ENCODE results near the gene ATRIP. TPM values are rescaled to one million over a fixed set of nuclear protein-coding genes. Genes with fewer than 3 reads are reported as not detected.
"Not testable (repeated sequence)": the region's sequence is repeated elsewhere in the genome, so short reads cannot be mapped to it uniquely, and the experiment has no call there.

The ATRIP gene
- total and polyA plus RNA-seq, 8 donors, result 2.0 to 4.8 (median 3.0) TPM

DNA sequence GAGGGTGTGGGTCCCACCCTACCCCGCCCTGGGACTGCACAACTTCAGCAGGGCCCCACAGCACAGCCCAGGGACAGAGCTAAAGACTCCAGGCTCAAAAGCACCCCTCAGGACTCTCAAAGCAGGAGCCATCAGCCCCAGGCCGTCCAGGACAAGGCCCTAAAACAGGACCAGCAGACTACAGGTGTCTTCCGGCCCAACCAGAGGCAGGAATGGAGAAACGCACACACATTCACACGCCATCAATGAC lies 26.1 kb downstream of the ATRIP start:
- intact Hi-C loops (cut with DNase I), result no loop called here
- WGBS, 2 donors, result 2 to 4% methylated on average over 5 of the region's 5 CpGs
- peak in 3 of 4 donors; percentile 25 to 44 (median 30) for ATAC-seq
- Histone ChIP-seq H3K4me3 (peak overlapping the region; percentile 38 to 59 (median 50)), H3K4me1 (peaks cover 14 to 37% (median 25%) of the 10 kb centered on the region in 3 donors), H3K9me3 (no peaks in the 10 kb centered on the region), H3K27me3 (no peaks in the 10 kb centered on the region), H3K36me3 (no peaks in the 10 kb centered on the region), H3K27ac (peak overlapping the region; percentile 84 to 94 (median 92))
- no peak for TF ChIP-seq CTCF (IDR thresholded peaks at IDR 0.05)
- FAIRE-seq, result no peak
- DNase-seq, result peak in 2 of 6 donors; percentile 35 to 40

GRCh38 chr3:48472923-48473616 lies 26.5 kb downstream of the ATRIP start:
- peak; percentile 88 to 94 (median 90) for DNase-seq
- FAIRE-seq, result peak; percentile 80
- H3K36me3 ChIP-seq, result no peaks in the 10 kb centered on the region
- intact Hi-C loops (cut with DNase I), result no loop called here
- peak; percentile 89 to 95 (median 93) for ATAC-seq
- TF ChIP-seq CTCF (IDR thresholded peaks at IDR 0.05), result peak in 2 of 4 donors; percentile 7 to 21
- H3K9me3 ChIP-seq, result no peaks in the 10 kb centered on the region
- peak overlapping the region; percentile 84 to 94 (median 92) for H3K27ac ChIP-seq
- H3K4me3 ChIP-seq, result peak overlapping the region; percentile 38 to 59 (median 50)
- H3K27me3 ChIP-seq, result no peaks in the 10 kb centered on the region
- 1 to 2% methylated on average over 17 of the region's 17 CpGs for WGBS, 2 donors
- peaks cover 9 to 32% (median 20%) of the 10 kb centered on the region in 3 donors for H3K4me1 ChIP-seq

- H3K27me3 ChIP-seq, result no peaks in the 10 kb centered on the region
- FAIRE-seq (no peak), DNase-seq (peak in 1 of 6 donors; percentile 5), ATAC-seq (no peak)
- no peaks in the 10 kb centered on the region for H3K9me3 ChIP-seq
- no peaks in the 10 kb centered on the region for H3K36me3 ChIP-seq
- peak overlapping the region in 1 of 4 donors; percentile 52 for H3K4me3 ChIP-seq
- peak overlapping the region; percentile 84 to 94 (median 92) for H3K27ac ChIP-seq
- TF ChIP-seq CTCF (IDR thresholded peaks at IDR 0.05), result no peak
- 61 to 63% methylated on average over 5 of the region's 5 CpGs for WGBS, 2 donors
- intact Hi-C loops (cut with DNase I), result no loop called here
- H3K4me1 ChIP-seq, result peaks cover 4 to 27% (median 15%) of the 10 kb centered on the region in 3 donors
Observed at GRCh38 chr3:48473617-48473952, 27.0 kb downstream of the ATRIP start.

- FAIRE-seq; H3K9me3 ChIP-seq; H3K27me3 ChIP-seq; H3K36me3 ChIP-seq; DNase-seq; H3K4me3 ChIP-seq; ATAC-seq; intact Hi-C loops (cut with DNase I): not testable (repeated sequence)
- peaks cover 3 to 25% (median 11%) of the 10 kb centered on the region in 3 donors for H3K4me1 ChIP-seq
- peak overlapping the region in 2 of 4 donors; percentile 92 to 94 for H3K27ac ChIP-seq
- 95 to 99% methylated on average over 4 of the region's 4 CpGs for WGBS, 2 donors
Observed at GRCh38 chr3:48474031-48474430, 27.5 kb downstream of the ATRIP start.

- TF ChIP-seq CTCF (IDR thresholded peaks at IDR 0.05), result no peak
- no peak overlapping the region for H3K27ac ChIP-seq
- 84 to 88% methylated on average over 4 of the region's 4 CpGs for WGBS, 2 donors
- no peak for ATAC-seq
- no peaks in the 10 kb centered on the region for H3K36me3 ChIP-seq
- intact Hi-C loops (cut with DNase I), result loop anchor here in 1 of 3 donors (5.0 kb wide), 1 partner anchor 78 kb away; no protein-coding TSS in a partner anchor
- H3K4me3 ChIP-seq, result no peak overlapping the region
- H3K9me3 ChIP-seq, result no peaks in the 10 kb centered on the region
- no peak for FAIRE-seq
- H3K27me3 ChIP-seq, result no peaks in the 10 kb centered on the region
- peaks cover 3 to 25% (median 10%) of the 10 kb centered on the region in 3 donors for H3K4me1 ChIP-seq
- peak in 1 of 6 donors; percentile 12 for DNase-seq
Observed at GRCh38 chr3:48474619-48475018, 28.1 kb downstream of the ATRIP start.

Data from pancreas (tissue), 10 donors.